ENCODE results near the gene RBBP5.

DNA sequence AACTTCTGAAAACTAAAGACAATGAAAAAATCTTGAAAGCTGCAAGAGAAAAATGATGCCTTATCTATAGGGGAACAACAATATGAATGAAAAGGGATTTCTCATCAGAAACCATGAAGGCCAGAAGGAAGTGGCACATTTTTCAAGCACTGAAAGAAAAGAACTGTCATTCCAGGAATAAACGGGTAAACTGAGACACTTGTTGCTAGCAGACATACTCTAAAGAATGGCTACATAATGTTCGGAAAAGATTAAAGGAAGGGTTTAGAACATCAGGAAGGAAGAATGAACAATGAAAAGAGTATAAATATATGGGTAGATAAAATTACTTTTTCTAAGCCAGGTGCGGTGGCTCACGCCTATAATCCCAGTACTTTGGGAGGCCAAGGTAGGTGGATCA is 14.5 kb downstream of the RBBP5 start:
- TF ChIP-seq, protein P1, sequence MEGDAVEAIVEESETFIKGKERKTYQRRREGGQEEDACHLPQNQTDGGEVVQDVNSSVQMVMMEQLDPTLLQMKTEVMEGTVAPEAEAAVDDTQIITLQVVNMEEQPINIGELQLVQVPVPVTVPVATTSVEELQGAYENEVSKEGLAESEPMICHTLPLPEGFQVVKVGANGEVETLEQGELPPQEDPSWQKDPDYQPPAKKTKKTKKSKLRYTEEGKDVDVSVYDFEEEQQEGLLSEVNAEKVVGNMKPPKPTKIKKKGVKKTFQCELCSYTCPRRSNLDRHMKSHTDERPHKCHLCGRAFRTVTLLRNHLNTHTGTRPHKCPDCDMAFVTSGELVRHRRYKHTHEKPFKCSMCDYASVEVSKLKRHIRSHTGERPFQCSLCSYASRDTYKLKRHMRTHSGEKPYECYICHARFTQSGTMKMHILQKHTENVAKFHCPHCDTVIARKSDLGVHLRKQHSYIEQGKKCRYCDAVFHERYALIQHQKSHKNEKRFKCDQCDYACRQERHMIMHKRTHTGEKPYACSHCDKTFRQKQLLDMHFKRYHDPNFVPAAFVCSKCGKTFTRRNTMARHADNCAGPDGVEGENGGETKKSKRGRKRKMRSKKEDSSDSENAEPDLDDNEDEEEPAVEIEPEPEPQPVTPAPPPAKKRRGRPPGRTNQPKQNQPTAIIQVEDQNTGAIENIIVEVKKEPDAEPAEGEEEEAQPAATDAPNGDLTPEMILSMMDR (IDR thresholded peaks at IDR 0.05): no peak
- TF ChIP-seq POLR2AphosphoS5 (IDR thresholded peaks at IDR 0.05): no peak
- no peak for TF ChIP-seq POLR2A (IDR thresholded peaks at IDR 0.05)
- no peak for TF ChIP-seq EP300 (IDR thresholded peaks at IDR 0.05)
